Keratinocyte (primary cell): Measurements from ENCODE around the gene HSPA12B. TPM values are rescaled to one million over a fixed set of nuclear protein-coding genes. Genes with fewer than 3 reads are reported as not detected.
A peak's percentile ranks its signal among the peaks of the same experiment; 100 is the strongest.

Source experiments
- DNase-seq: peaks from one replicate; pipeline ENCODE4 v3.0.0-alpha.2; 2011; ENCODE audit warnings: low read depth, missing footprints, low spot score
- FAIRE-seq: peaks from 2 replicates; lab custom pipeline; 2011; peaks lifted over from hg19 to GRCh38; lab: Jason Lieb, UNC
- H2AFZ ChIP-seq: 2 replicates; pipeline ENCODE4 v1.6.0; 2012; ENCODE audit warnings: low read length, control low read depth, inconsistent platforms; ENCODE audit not compliant: control insufficient read depth
- H3K27ac ChIP-seq: 2 replicates; pipeline ENCODE4 v1.5.1; 2011; ENCODE audit warnings: low read length; ENCODE audit not compliant: control insufficient read depth, insufficient read depth
- H3K27me3 ChIP-seq: 3 replicates; pipeline ENCODE4 v1.6.0; 2011; ENCODE audit warnings: low read length; ENCODE audit not compliant: control insufficient read depth, insufficient read depth; ENCODE audit errors: extremely low read depth
- H3K36me3 ChIP-seq, 2 experiments: 2 replicates in 1 of 2; 3 replicates in 1 of 2; pipeline ENCODE4 v1.5.1; 2011; ENCODE audit warnings: low read length in 2 of 2, mild to moderate bottlenecking in 1 of 2; ENCODE audit not compliant: control insufficient read depth in 2 of 2, insufficient read depth in 2 of 2; ENCODE audit errors: extremely low read depth in 1 of 2
- H3K4me1 ChIP-seq: 3 replicates; pipeline ENCODE4 v1.5.1; 2011; ENCODE audit warnings: low read length; ENCODE audit not compliant: control insufficient read depth, insufficient read depth; ENCODE audit errors: extremely low read depth
- H3K4me2 ChIP-seq: 3 replicates; pipeline ENCODE4 v1.6.0; 2011; ENCODE audit warnings: low read depth, low read length; ENCODE audit not compliant: control insufficient read depth, insufficient read depth; ENCODE audit errors: extremely low read depth
- H3K4me3 ChIP-seq, 3 experiments: fragments of 200-600 bp in 1 of 3; sonication (generic) in 1 of 3; 2 replicates in 2 of 3; 3 replicates in 1 of 3; pipeline ENCODE4 v1.5.1; 2011 to 2016; ENCODE audit warnings: low read length in 3 of 3, mild to moderate bottlenecking in 3 of 3, control low read depth in 2 of 3, inconsistent platforms in 1 of 3, low read depth in 1 of 3, mixed read lengths in 1 of 3, mixed run types in 1 of 3, moderate library complexity in 1 of 3; ENCODE audit not compliant: control insufficient read depth in 2 of 3, insufficient read depth in 2 of 3; ENCODE audit errors: extremely low read depth in 1 of 3
- H3K79me2 ChIP-seq: 2 replicates; pipeline ENCODE4 v1.6.0; 2012; ENCODE audit warnings: low read length; ENCODE audit not compliant: control insufficient read depth, insufficient read depth
- H3K9ac ChIP-seq: 3 replicates; pipeline ENCODE4 v1.6.0; 2011; ENCODE audit warnings: low read length; ENCODE audit not compliant: control insufficient read depth, insufficient read depth; ENCODE audit errors: extremely low read depth
- H3K9me1 ChIP-seq: 3 replicates; pipeline ENCODE4 v1.6.0; 2011; ENCODE audit warnings: low read length; ENCODE audit not compliant: control insufficient read depth, insufficient read depth; ENCODE audit errors: extremely low read depth
- H3K9me3 ChIP-seq: 2 replicates; pipeline ENCODE4 v1.5.1; 2012; ENCODE audit warnings: low read depth, low read length; ENCODE audit not compliant: control insufficient read depth
- H4K20me1 ChIP-seq: 3 replicates; pipeline ENCODE4 v1.6.0; 2011; ENCODE audit warnings: low read length; ENCODE audit not compliant: control insufficient read depth, insufficient read depth; ENCODE audit errors: extremely low read depth
- EZH2 ChIP-seq: IDR thresholded peaks from one replicate; pipeline ENCODE4 v1.6.1; 2012; ENCODE audit warnings: inconsistent platforms, mild to moderate bottlenecking, low read length, moderate library complexity
- dilution Hi-C: fragments of 300-500 bp; cut with MboI; formaldehyde crosslinking; loops from one replicate; pipeline ENCODE4 v1.7.0; 2020; ENCODE audit warnings: low sequenced_read_pairs; ENCODE audit not compliant: extremely low pct_ligation_motif_present
- polyA plus RNA-seq, 5 experiments: library from polyadenylated mRNA; depleted of rRNA in 3 of 5; stranded (reverse) in 3 of 5; stranded (forward) in 1 of 5; unstranded in 1 of 5; fragments of >200 nt; gene quantifications; 1 replicate in 1 of 5; 2 replicates in 3 of 5; 3 replicates in 1 of 5; pipeline versions ENCODE4 v1.2.1 to v1.2.3, GENCODE V29; 2011 to 2012; ENCODE audit warnings: missing spikeins in 2 of 5, low read depth in 1 of 5, low replicate concordance in 1 of 5
- TF ChIP-seq, protein P1 (sequence below), 3 experiments: IDR thresholded peaks in 1 of 3; conservative IDR thresholded peaks in 1 of 3; optimal IDR thresholded peaks in 1 of 3; 2 replicates in 2 of 3; 3 replicates in 1 of 3; pipeline versions ENCODE3 to v1.5.1; 2011; ENCODE audit warnings: low read length in 3 of 3, mild to moderate bottlenecking in 3 of 3, moderate library complexity in 2 of 3, control low read depth in 1 of 3, inconsistent platforms in 1 of 3; ENCODE audit not compliant: insufficient read depth in 2 of 3; ENCODE audit errors: extremely low read depth in 1 of 3

The HSPA12B gene
- polyA plus RNA-seq, 1 donor (not counting 4 experiments of a cell fraction or from before 2014, with no cell fraction given) = not detected

DNA sequence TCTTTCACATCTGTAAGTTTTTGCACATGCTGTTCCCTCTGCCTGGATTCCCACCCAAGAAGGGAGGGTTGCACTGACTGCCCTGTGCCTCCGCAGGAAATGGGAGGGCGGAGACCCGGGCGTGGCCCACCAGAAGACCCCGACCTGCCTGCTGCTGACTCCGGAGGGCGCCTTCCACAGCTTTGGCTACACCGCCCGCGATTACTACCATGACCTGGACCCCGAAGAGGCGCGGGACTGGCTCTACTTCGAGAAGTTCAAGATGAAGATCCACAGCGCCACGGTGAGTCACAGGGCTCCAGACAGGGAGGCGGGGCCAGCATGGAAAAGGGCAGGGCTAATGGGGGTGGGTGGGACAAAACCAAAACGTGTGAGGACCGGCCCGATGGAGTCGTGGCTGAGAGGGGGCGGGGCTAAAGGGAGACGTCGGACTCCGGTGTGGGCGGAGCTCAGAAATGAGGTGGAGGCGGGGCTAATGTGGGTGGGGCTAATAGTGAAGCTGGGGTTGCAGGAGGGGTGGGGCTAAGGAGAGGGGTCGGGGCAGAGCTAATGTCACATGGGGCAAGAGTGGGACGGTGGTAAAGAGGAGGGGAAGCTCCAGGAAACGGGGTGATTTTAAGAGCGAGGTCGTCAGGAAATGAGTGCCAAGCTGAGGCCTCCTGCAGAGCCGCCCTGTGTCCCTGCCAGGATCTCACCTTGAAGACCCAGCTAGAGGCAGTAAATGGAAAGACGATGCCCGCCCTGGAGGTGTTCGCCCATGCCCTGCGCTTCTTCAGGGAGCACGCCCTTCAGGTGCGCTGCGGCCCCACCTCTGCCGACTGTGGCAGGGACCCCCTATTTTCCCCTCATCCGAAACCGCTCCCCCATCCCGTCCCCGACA is 12.6 kb downstream of the HSPA12B start:
- Histone ChIP-seq H3K4me2 (peak overlapping the region; percentile 59), H3K4me1 (peaks cover 8% of the 10 kb centered on the region), H2AFZ (peak overlapping the region; percentile 23), H3K9me1 (no peaks in the 10 kb centered on the region), H3K27ac (no peak overlapping the region), H3K9ac (no peak overlapping the region), H3K9me3 (no peaks in the 10 kb centered on the region), H3K4me3 (peak overlapping the region in 1 of 3 experiments; percentile 1), H4K20me1 (no peaks in the 10 kb centered on the region), H3K27me3 (peaks cover 29% of the 10 kb centered on the region), H3K79me2 (no peaks in the 10 kb centered on the region), H3K36me3 (no peaks in the 10 kb centered on the region)
- dilution Hi-C loops = no loop called here
- peak; percentile 17 for FAIRE-seq
- peak; percentile 71 for DNase-seq
- TF ChIP-seq, protein P1, sequence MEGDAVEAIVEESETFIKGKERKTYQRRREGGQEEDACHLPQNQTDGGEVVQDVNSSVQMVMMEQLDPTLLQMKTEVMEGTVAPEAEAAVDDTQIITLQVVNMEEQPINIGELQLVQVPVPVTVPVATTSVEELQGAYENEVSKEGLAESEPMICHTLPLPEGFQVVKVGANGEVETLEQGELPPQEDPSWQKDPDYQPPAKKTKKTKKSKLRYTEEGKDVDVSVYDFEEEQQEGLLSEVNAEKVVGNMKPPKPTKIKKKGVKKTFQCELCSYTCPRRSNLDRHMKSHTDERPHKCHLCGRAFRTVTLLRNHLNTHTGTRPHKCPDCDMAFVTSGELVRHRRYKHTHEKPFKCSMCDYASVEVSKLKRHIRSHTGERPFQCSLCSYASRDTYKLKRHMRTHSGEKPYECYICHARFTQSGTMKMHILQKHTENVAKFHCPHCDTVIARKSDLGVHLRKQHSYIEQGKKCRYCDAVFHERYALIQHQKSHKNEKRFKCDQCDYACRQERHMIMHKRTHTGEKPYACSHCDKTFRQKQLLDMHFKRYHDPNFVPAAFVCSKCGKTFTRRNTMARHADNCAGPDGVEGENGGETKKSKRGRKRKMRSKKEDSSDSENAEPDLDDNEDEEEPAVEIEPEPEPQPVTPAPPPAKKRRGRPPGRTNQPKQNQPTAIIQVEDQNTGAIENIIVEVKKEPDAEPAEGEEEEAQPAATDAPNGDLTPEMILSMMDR (optimal IDR thresholded peaks at IDR 0.05 in 1 of 3, IDR thresholded peaks at IDR 0.05 in 1 of 3, conservative IDR thresholded peaks at IDR 0.05 in 1 of 3; ENCODE audit: extremely low read depth in 1 of 3, insufficient read depth in 2 of 3, low read length in 3 of 3) = peak in 1 of 3 experiments; percentile 28
- no peak for TF ChIP-seq EZH2

DNA sequence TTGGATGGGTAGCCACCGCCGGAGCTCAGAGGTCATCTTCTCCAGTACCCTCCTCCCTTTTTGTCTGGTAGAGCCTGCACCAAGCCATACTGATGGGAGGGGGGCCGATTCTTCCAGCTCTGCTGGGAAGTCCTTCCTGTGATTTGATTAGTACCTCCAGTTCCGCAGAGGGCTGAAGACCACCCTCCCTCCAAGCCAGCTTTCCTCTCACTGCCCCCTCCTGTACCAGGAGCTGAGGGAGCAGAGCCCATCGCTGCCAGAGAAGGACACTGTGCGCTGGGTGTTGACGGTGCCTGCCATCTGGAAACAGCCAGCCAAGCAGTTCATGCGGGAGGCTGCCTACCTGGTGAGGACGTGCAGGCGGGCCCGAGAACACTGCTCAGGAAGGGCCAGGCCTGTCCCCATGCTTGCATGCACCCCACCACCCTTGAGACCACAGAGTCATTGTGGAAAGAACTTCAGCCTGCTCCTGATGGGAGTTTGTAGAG is 13.2 kb downstream of the HSPA12B start:
- TF ChIP-seq, protein P1 (optimal IDR thresholded peaks at IDR 0.05 in 1 of 3, IDR thresholded peaks at IDR 0.05 in 1 of 3, conservative IDR thresholded peaks at IDR 0.05 in 1 of 3; ENCODE audit: extremely low read depth in 1 of 3, insufficient read depth in 2 of 3, low read length in 3 of 3) = no peak
- no peak for TF ChIP-seq EZH2
- Histone ChIP-seq H2AFZ (no peak overlapping the region), H3K27ac (no peak overlapping the region), H3K27me3 (peaks cover 36% of the 10 kb centered on the region), H3K9ac (no peak overlapping the region), H3K36me3 (no peaks in the 10 kb centered on the region), H3K4me1 (peaks cover 12% of the 10 kb centered on the region), H3K9me1 (no peaks in the 10 kb centered on the region), H3K4me3 (no peak overlapping the region), H3K9me3 (no peaks in the 10 kb centered on the region), H3K4me2 (no peak overlapping the region), H4K20me1 (no peaks in the 10 kb centered on the region), H3K79me2 (no peaks in the 10 kb centered on the region)
- FAIRE-seq = no peak
- dilution Hi-C loops = no loop called here
- DNase-seq = no peak
